HCT116 (cell line): ENCODE data around the gene GSTM3.

Source experiments
- ATF3 ChIP-seq: IDR thresholded peaks from 2 replicates; pipeline ENCODE4 v1.6.1; 2012
- CBX3 ChIP-seq: IDR thresholded peaks from 2 replicates; pipeline ENCODE4 v1.6.1; 2012; ENCODE audit warnings: low read depth
- CTCF ChIP-seq, 3 experiments: fragments of 200-600 bp in 1 of 3; sonication (generic) in 1 of 3; IDR thresholded peaks in 2 of 3; conservative IDR thresholded peaks in 1 of 3; 2 replicates each; pipeline ENCODE4 v1.5.1; 2012 to 2017; ENCODE audit warnings: low read depth in 2 of 3, low read length in 2 of 3, antibody characterized with exemption in 1 of 3, borderline replicate concordance in 1 of 3, control low read depth in 1 of 3, mild to moderate bottlenecking in 1 of 3, mixed read lengths in 1 of 3, mixed run types in 1 of 3, moderate library complexity in 1 of 3; ENCODE audit not compliant: insufficient read depth in 1 of 3
- EGR1 ChIP-seq: IDR thresholded peaks from 2 replicates; pipeline ENCODE4 v1.6.1; 2012; ENCODE audit warnings: low read depth
- EZH2 ChIP-seq: fragments of 200-600 bp; sonication (generic); IDR thresholded peaks from 2 replicates; pipeline ENCODE4 v1.6.1; 2017; ENCODE audit warnings: antibody characterized with exemption, mixed run types
- EZH2phosphoT487 ChIP-seq: fragments of 200-600 bp; IDR thresholded peaks from 2 replicates; pipeline ENCODE4 v1.6.1; 2018; ENCODE audit warnings: antibody characterized with exemption, borderline replicate concordance
- MAX ChIP-seq: IDR thresholded peaks from 2 replicates; pipeline ENCODE4 v1.6.1; 2012
- POLR2A ChIP-seq: IDR thresholded peaks from 2 replicates; pipeline ENCODE4 v1.7.0; 2011; ENCODE audit warnings: borderline replicate concordance; ENCODE audit not compliant: insufficient read depth, insufficient read length; ENCODE audit errors: extremely low read depth
- POLR2AphosphoS5 ChIP-seq: IDR thresholded peaks from 2 replicates; pipeline ENCODE4 v1.6.1; 2011; ENCODE audit warnings: mild to moderate bottlenecking, low read depth, low read length, moderate library complexity
- REST ChIP-seq: IDR thresholded peaks from 2 replicates; pipeline ENCODE4 v1.6.1; 2012; ENCODE audit warnings: low read depth
- SP1 ChIP-seq: IDR thresholded peaks from 2 replicates; pipeline ENCODE4 v1.6.1; 2012; ENCODE audit warnings: low read depth
- TCF7L2 ChIP-seq: IDR thresholded peaks from 2 replicates; pipeline ENCODE4 v1.7.0; 2011; ENCODE audit warnings: borderline replicate concordance, inconsistent platforms; ENCODE audit not compliant: insufficient read depth, insufficient read length; ENCODE audit errors: extremely low read depth
- ZBTB33 ChIP-seq: IDR thresholded peaks from 2 replicates; pipeline ENCODE4 v1.6.1; 2011; ENCODE audit warnings: mild to moderate bottlenecking, low read length, moderate library complexity; ENCODE audit not compliant: insufficient replicate concordance; ENCODE audit errors: extremely low read depth

- no peak for TF ChIP-seq EZH2phosphoT487
- TF ChIP-seq CTCF (IDR thresholded peaks at IDR 0.05 in 2 of 3, conservative IDR thresholded peaks at IDR 0.05 in 1 of 3; ENCODE audit: borderline replicate concordance in 1 of 3, insufficient read depth in 1 of 3, low read depth in 2 of 3, low read length in 2 of 3) = no peak
- TF ChIP-seq EZH2 = no peak
- TF ChIP-seq POLR2AphosphoS5 = no peak
- TF ChIP-seq TCF7L2 = no peak
- no peak for TF ChIP-seq ATF3
- TF ChIP-seq SP1 = no peak
- no peak for TF ChIP-seq POLR2A
- TF ChIP-seq ZBTB33 = no peak
- no peak for TF ChIP-seq MAX
- no peak for TF ChIP-seq CBX3
- no peak for TF ChIP-seq REST
- no peak for TF ChIP-seq EGR1
Measured at GRCh38 chr1:109724933-109725332, 15.9 kb downstream of the GSTM3 start.
